Epithelial cell of proximal tubule (primary cell): Measurements from ENCODE around the gene CD27. TPM values are rescaled to one million over a fixed set of nuclear protein-coding genes. Genes with fewer than 3 reads are reported as not detected.
"Not testable (repeated sequence)": the region's sequence is repeated elsewhere in the genome, so short reads cannot be mapped to it uniquely, and the experiment has no call there.

Experiments used
- DNase-seq: peaks from one replicate; pipeline ENCODE4 v3.0.0-alpha.2; 2011; ENCODE audit warnings: low read depth
- H3K4me3 ChIP-seq: 2 replicates; pipeline ENCODE4 v1.5.1; 2011; ENCODE audit warnings: low read depth, mild to moderate bottlenecking, low read length
- total RNA-seq: library from RNA; depleted of rRNA; stranded (reverse); fragments of >200 nt; gene quantifications from 2 replicates; pipeline ENCODE4 v1.2.3, GENCODE V29; 2015
- TF ChIP-seq, protein P1 (sequence below): conservative IDR thresholded peaks from 2 replicates; pipeline ENCODE4 v1.5.1; 2012; ENCODE audit warnings: low read depth, mild to moderate bottlenecking, low read length

Gene CD27
- total RNA-seq, 1 donor from 2014 or later: not detected

DNA sequence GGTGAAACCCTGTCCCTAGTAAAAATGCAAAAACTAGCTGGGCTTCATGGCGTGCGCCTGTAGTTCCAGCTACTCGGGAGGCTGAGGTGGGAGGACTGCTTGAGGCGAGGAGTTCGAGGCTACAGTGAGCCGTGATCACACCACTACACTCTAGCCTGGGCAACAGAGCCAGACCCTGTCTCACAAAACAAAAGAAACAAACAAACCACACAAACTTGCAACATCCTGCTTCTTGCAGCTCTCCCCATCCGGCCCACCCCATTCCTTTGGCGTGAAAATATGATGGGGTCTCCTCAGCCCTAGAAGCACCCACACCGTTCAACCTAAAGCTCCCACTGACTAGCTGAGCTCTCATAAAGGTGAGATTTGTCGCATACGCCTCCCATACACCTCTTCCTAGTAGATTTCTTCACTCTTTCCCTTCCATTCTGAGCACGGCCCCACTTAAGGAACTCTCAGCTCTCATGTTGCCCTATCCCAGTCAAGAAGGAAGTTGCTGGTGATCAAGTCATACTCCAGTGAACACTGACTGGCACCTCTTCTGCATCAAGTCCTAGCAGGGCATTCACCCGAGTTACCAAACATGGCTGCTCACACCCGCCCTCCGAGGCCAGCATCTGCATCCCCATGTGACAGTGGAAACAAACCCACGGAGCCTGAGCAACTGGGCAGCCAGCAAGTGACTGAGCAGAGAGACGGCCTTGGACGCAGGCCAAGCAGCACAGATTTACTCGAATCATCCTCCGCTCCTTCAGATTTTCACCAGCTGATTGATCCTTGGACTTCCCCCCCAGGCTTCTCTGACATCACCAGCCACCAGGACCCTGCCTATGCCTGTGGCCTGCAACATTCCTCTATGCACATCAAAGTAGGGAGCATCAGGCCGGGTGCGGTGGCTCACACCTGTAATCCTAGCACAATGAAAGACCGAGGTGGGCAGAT, 18.9 kb upstream of the CD27 start:
- TF ChIP-seq, protein P1, sequence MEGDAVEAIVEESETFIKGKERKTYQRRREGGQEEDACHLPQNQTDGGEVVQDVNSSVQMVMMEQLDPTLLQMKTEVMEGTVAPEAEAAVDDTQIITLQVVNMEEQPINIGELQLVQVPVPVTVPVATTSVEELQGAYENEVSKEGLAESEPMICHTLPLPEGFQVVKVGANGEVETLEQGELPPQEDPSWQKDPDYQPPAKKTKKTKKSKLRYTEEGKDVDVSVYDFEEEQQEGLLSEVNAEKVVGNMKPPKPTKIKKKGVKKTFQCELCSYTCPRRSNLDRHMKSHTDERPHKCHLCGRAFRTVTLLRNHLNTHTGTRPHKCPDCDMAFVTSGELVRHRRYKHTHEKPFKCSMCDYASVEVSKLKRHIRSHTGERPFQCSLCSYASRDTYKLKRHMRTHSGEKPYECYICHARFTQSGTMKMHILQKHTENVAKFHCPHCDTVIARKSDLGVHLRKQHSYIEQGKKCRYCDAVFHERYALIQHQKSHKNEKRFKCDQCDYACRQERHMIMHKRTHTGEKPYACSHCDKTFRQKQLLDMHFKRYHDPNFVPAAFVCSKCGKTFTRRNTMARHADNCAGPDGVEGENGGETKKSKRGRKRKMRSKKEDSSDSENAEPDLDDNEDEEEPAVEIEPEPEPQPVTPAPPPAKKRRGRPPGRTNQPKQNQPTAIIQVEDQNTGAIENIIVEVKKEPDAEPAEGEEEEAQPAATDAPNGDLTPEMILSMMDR: no peak

DNA sequence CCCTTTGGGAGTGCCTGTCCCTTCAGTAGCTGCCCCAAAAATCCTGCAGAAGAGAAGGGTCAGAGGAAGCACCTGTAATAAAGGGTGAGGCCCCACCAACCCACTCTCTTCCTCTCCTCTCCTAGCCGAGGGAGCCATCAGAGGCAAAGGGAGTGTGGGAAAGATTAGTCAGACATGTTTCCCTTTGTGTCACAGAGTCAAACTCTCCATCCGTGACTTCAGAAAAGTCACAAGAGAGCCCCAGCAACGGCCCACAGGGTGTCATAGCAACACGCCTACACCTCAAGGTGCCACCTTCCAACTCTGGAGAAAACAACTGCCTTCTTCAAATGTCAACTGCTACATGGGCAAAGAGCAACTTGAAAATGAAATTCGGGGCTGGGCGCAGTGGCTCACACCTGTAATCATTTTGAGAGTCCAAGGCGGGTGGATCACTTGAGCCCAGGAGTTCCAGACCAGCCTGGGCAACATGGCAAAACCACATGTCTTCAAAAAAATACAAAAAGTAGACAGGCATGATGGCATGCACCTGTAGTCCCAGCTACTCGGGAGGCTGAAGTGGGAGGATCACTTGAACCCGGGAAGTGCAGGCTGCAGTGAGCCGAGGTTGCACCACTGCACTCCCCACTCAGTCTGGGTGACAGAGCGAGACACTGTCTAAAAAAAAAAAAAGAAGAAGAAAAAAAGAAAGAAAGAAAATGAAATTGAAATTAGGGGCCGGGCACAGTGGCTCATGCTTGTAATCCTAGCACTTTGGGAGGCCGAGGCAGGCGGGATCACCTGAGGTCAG, 17.7 kb upstream of the CD27 start:
- H3K4me3 ChIP-seq: no peak overlapping the region
- peak; percentile 18 for DNase-seq
- TF ChIP-seq, protein P1: no peak

More for the DNA sequence above, 18.9 kb upstream of the CD27 start:
- H3K4me3 ChIP-seq: no peak overlapping the region
- peak; percentile 16 for DNase-seq

- not testable (repeated sequence) for DNase-seq, H3K4me3 ChIP-seq
Observed at GRCh38 chr12:6427796-6428195, 17.0 kb upstream of the CD27 start.

GRCh38 chr12:6428326-6428725, 16.4 kb upstream of the CD27 start:
- no peak overlapping the region for H3K4me3 ChIP-seq
- TF ChIP-seq, protein P1: no peak
- DNase-seq: no peak

GRCh38 chr12:6430124-6430989, 14.4 kb upstream of the CD27 start:
- peak; percentile 66 for DNase-seq
- TF ChIP-seq, protein P1: no peak
- no peak overlapping the region for H3K4me3 ChIP-seq

GRCh38 chr12:6432991-6433390, 11.8 kb upstream of the CD27 start:
- TF ChIP-seq, protein P1: no peak
- DNase-seq: no peak
- H3K4me3 ChIP-seq: no peak overlapping the region
